B cell (primary cell): ENCODE data around the gene ARHGAP29. TPM values are rescaled to one million over a fixed set of nuclear protein-coding genes. Genes with fewer than 3 reads are reported as not detected.

ENCODE experiments used
- ATAC-seq: fragments of 200-7000 bp; cut with Tn5 transposase; one replicate; pipeline ENCODE4 v1.10.0; 2021; ENCODE audit warnings: low read depth, mild to moderate bottlenecking, moderate number of reproducible peaks, moderate library complexity
- CTCF ChIA-PET: fragments of 350-600 bp; sonication (Branson Sonifier 250); formaldehyde crosslinking; loops from one replicate; lab custom pipeline; 2021; ENCODE audit warnings: antibody characterized with exemption, inconsistent platforms; lab: Charles Lee
- POLR2A ChIA-PET: fragments of 350-600 bp; sonication (Branson Sonifier 250); formaldehyde crosslinking; loops from one replicate; lab custom pipeline; 2021; ENCODE audit warnings: antibody characterized with exemption; lab: Charles Lee
- DNase-seq: peaks from one replicate; pipeline ENCODE4 v3.0.0; 2013
- H2AFZ ChIP-seq: 2 replicates; pipeline ENCODE4 v1.6.1; 2012; ENCODE audit warnings: mild to moderate bottlenecking, low read depth, low read length; ENCODE audit not compliant: insufficient read depth, poor library complexity, severe bottlenecking
- H3K27ac ChIP-seq, 2 donors: 1 replicate in 1 of 2; 2 replicates in 1 of 2; pipeline ENCODE4 v1.5.1; 2012 to 2013; ENCODE audit warnings: low read length in 2 of 2, mild to moderate bottlenecking in 2 of 2, moderate library complexity in 1 of 2
- H3K27me3 ChIP-seq, 4 experiments: fragments of 200-600 bp in 1 of 4; sonication (generic) in 1 of 4; replicated peaks in 1 of 4; 1 replicate in 2 of 4; 2 replicates in 2 of 4; pipeline versions ENCODE4 v1.6.1 to v1.7.0; 2013 to 2016; ENCODE audit warnings: low read length in 3 of 4, mild to moderate bottlenecking in 2 of 4, mixed read lengths in 1 of 4, moderate library complexity in 1 of 4; ENCODE audit not compliant: insufficient read depth in 4 of 4, control insufficient read depth in 3 of 4; ENCODE audit errors: control extremely low read depth in 1 of 4
- H3K36me3 ChIP-seq, 2 experiments: replicated peaks in 1 of 2; 1 replicate in 1 of 2; 2 replicates in 1 of 2; pipeline versions ENCODE4 v1.6.1 to v1.7.1; 2013; ENCODE audit warnings: low read length in 1 of 2; ENCODE audit not compliant: insufficient read depth in 2 of 2, control insufficient read depth in 1 of 2; ENCODE audit errors: control extremely low read depth in 1 of 2, extremely low read depth in 1 of 2
- H3K4me1 ChIP-seq, 2 donors: fragments of 200-600 bp in 1 of 2; sonication (generic) in 1 of 2; 1 replicate in 1 of 2; 2 replicates in 1 of 2; pipeline versions ENCODE4 v1.5.1 to v1.6.1; 2013 to 2017; ENCODE audit warnings: low read length in 2 of 2; ENCODE audit not compliant: control insufficient read depth in 2 of 2, insufficient read depth in 2 of 2
- H3K4me2 ChIP-seq: replicated peaks from 2 replicates; pipeline ENCODE3; 2012; ENCODE audit warnings: mild to moderate bottlenecking, low read depth, low read length; ENCODE audit not compliant: poor library complexity, severe bottlenecking
- H3K4me3 ChIP-seq, 5 experiments: fragments of 200-600 bp in 1 of 5; sonication (generic) in 1 of 5; 1 replicate in 3 of 5; 2 replicates in 2 of 5; pipeline versions ENCODE4 v1.5.1 to v1.7.0; 2011 to 2016; ENCODE audit warnings: low read length in 4 of 5, mild to moderate bottlenecking in 4 of 5, low read depth in 2 of 5, control low read depth in 1 of 5, moderate library complexity in 1 of 5; ENCODE audit not compliant: insufficient read depth in 1 of 5; ENCODE audit errors: control extremely low read depth in 1 of 5, extremely low read depth in 1 of 5
- H3K79me2 ChIP-seq: fragments of 200-600 bp; sonication (generic); one replicate; pipeline ENCODE4 v1.6.0; 2016; ENCODE audit warnings: low read length; ENCODE audit not compliant: control insufficient read depth, insufficient read depth
- H3K9ac ChIP-seq: fragments of 200-600 bp; sonication (generic); 2 replicates; pipeline ENCODE4 v1.6.1; 2017; ENCODE audit warnings: mild to moderate bottlenecking, low read length, moderate library complexity
- H3K9me3 ChIP-seq, 3 donors: one replicate each; pipeline versions ENCODE4 v1.6.1 to v1.7.1; 2013; ENCODE audit warnings: low read length in 2 of 3; ENCODE audit not compliant: control insufficient read depth in 2 of 3, insufficient read depth in 1 of 3; ENCODE audit errors: control extremely low read depth in 1 of 3
- H4K20me1 ChIP-seq: 2 replicates; pipeline ENCODE4 v1.6.0; 2012; ENCODE audit warnings: mild to moderate bottlenecking, low read length; ENCODE audit not compliant: insufficient read depth, control insufficient read depth, poor library complexity, severe bottlenecking
- H3K27ac Mint-ChIP-seq: one replicate; pipeline ENCODE4 v1.8.0; 2021; ENCODE audit warnings: mixed read lengths
- H3K27me3 Mint-ChIP-seq: one replicate; pipeline ENCODE4 v1.8.0; 2021; ENCODE audit warnings: mixed read lengths
- H3K4me1 Mint-ChIP-seq: one replicate; pipeline ENCODE4 v1.8.0; 2021; ENCODE audit warnings: mixed read lengths
- H3K4me3 Mint-ChIP-seq: one replicate; pipeline ENCODE4 v1.8.0; 2021; ENCODE audit warnings: mixed read lengths
- H3K9me3 Mint-ChIP-seq: one replicate; pipeline ENCODE4 v1.8.0; 2022; ENCODE audit warnings: mixed read lengths; ENCODE audit not compliant: insufficient read depth
- EZH2 ChIP-seq: IDR thresholded peaks from 2 replicates; pipeline ENCODE4 v1.6.1; 2012; ENCODE audit warnings: borderline replicate concordance, low read depth, mild to moderate bottlenecking, moderate library complexity, low read length; ENCODE audit not compliant: insufficient read depth, poor library complexity, severe bottlenecking
- WGBS: methylation state at CpG from one replicate; pipeline ENCODE4 v1.1.5; 2013; ENCODE audit warnings: missing lambda C conversion rate; ENCODE audit not compliant: insufficient coverage; 5-methylcytosine and 5-hydroxymethylcytosine counted together
- intact Hi-C: fragments of 100-400 bp; cut with micrococcal nuclease; formaldehyde crosslinking; loops from one replicate; pipeline ENCODE4 v1.10.0; 2022
- polyA plus RNA-seq: library from polyadenylated mRNA; depleted of rRNA; stranded (reverse); fragments of >200 nt; gene quantifications from 2 replicates; pipeline ENCODE4 v1.2.3, GENCODE V29; 2012
- total RNA-seq, 2 donors: library from RNA; stranded (reverse); fragments of 120-200 nt in 1 of 2; gene quantifications; 1 replicate in 1 of 2; 2 replicates in 1 of 2; pipeline versions ENCODE4 v1.2.3 to v1.2.4, GENCODE V29; 2013 to 2022
- TF ChIP-seq, protein P1 (sequence below): fragments of 200-600 bp; IDR thresholded peaks from one replicate; pipeline ENCODE4 v1.8.0; 2022; ENCODE audit warnings: antibody characterized with exemption, mild to moderate bottlenecking

Gene ARHGAP29
- total and polyA plus RNA-seq, 2 donors (not counting 1 experiment from before 2014, with no cell fraction given) = not detected

DNA sequence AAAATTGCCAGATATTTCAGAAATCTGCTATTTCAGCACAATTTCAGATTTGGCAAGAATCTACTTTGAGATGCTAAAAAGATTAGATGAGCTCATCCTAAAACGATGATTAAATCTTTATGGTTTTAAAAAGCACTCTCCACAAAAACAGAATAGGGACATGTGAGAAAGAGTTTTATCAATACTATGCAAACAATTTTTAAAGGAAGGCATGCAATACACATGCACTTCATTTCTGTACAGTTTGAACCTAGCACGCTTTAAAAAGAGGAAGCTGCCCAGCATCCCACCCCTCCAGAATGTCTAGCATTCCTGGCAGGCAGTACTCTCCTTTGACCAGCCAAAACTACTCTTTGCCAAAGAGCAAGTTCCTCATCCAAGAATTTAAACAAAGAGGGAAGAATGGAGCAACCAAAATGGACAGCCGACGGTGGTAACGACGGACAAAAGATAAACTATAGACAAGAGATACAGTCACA, 1.3 kb downstream of the ARHGAP29 start:
- Histone ChIP-seq H3K27ac (no peak overlapping the region), H3K4me3 (no peak overlapping the region), H3K4me1 (peaks cover 13 to 24% of the 10 kb centered on the region in 2 donors), H3K27me3 (peaks cover 0 to 46% (median 31%) of the 10 kb centered on the region in 4 experiments), H3K36me3 (no peaks in the 10 kb centered on the region), H3K9ac (no peak overlapping the region), H4K20me1 (no peaks in the 10 kb centered on the region), H3K9me3 (peaks cover 0 to 14% (median 0%) of the 10 kb centered on the region in 3 donors), H3K4me2 (no peak overlapping the region), H3K79me2 (no peaks in the 10 kb centered on the region), H2AFZ (no peak overlapping the region)
- intact Hi-C loops = no loop called here
- H3K27ac Mint-ChIP-seq = no peak overlapping the region
- no peak for ATAC-seq
- peaks cover 2% of the 10 kb centered on the region for H3K9me3 Mint-ChIP-seq
- peak; percentile 5 for DNase-seq
- WGBS = 0% methylated on average over 1 of the region's 6 CpGs
- H3K4me3 Mint-ChIP-seq = peak overlapping the region; percentile 72
- POLR2A ChIA-PET = no interaction called here
- H3K4me1 Mint-ChIP-seq = peaks cover 9% of the 10 kb centered on the region
- TF ChIP-seq, protein P1, sequence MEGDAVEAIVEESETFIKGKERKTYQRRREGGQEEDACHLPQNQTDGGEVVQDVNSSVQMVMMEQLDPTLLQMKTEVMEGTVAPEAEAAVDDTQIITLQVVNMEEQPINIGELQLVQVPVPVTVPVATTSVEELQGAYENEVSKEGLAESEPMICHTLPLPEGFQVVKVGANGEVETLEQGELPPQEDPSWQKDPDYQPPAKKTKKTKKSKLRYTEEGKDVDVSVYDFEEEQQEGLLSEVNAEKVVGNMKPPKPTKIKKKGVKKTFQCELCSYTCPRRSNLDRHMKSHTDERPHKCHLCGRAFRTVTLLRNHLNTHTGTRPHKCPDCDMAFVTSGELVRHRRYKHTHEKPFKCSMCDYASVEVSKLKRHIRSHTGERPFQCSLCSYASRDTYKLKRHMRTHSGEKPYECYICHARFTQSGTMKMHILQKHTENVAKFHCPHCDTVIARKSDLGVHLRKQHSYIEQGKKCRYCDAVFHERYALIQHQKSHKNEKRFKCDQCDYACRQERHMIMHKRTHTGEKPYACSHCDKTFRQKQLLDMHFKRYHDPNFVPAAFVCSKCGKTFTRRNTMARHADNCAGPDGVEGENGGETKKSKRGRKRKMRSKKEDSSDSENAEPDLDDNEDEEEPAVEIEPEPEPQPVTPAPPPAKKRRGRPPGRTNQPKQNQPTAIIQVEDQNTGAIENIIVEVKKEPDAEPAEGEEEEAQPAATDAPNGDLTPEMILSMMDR = no peak
- no peak for TF ChIP-seq EZH2
- CTCF ChIA-PET = no interaction called here
- H3K27me3 Mint-ChIP-seq = peaks cover 64% of the 10 kb centered on the region

DNA sequence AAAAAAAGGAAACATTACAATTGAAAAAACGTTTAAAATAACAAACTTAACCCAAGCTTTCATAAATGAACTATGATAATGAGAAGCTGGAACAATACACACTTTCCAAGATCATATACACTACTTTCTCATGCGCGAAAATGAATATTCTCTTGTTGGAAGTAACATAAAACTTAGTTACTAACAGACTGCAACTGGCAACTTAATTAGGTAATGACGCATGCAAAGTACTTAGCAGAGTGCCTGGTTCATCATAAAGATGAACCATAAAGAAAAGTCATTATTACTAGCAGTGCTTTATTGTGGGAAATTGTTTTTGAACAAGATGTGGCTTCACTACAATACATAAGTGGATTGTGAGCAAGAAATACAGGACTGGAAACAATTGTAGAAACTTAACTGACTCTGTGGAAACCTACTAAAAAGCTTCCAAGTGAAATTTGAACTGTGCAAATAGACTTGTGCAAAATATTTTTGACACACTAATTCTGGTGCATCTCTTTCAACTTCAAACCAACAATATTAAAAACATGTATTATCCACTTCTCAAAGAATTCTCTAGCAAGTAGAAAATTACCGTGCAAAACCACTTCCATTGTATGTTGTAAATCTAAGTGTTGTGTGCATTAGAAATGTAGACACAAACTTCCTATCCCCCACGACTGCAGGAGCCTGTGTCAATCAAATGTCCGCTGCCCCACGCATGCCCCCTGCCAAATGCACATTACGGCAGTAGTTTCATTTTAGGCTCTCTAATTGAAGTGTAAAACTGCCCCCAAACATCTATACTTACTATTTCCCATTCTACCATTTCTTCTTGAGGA, 2.0 kb downstream of the ARHGAP29 start:
- H3K4me2 ChIP-seq = no peak overlapping the region
- whole genome bisulfite sequencing = 8% methylated on average over 3 of the region's 9 CpGs
- peaks cover 59% of the 10 kb centered on the region for H3K27me3 Mint-ChIP-seq
- H3K4me1 Mint-ChIP-seq = peaks cover 9% of the 10 kb centered on the region
- no peak for ATAC-seq
- peaks cover 0 to 40% (median 31%) of the 10 kb centered on the region in 4 experiments for H3K27me3 ChIP-seq
- no peak for DNase-seq
- H3K4me3 ChIP-seq = no peak overlapping the region
- H3K27ac ChIP-seq = no peak overlapping the region
- no peak overlapping the region for H2AFZ ChIP-seq
- H3K27ac Mint-ChIP-seq = no peak overlapping the region
- H3K4me1 ChIP-seq = peaks cover 13 to 24% of the 10 kb centered on the region in 2 donors
- no peak overlapping the region for H3K4me3 Mint-ChIP-seq
- H4K20me1 ChIP-seq = no peaks in the 10 kb centered on the region
- peaks cover 2% of the 10 kb centered on the region for H3K9me3 Mint-ChIP-seq
- H3K9ac ChIP-seq = no peak overlapping the region
- CTCF ChIA-PET = no interaction called here
- intact Hi-C loops = no loop called here
- H3K36me3 ChIP-seq = no peaks in the 10 kb centered on the region
- H3K9me3 ChIP-seq = peaks cover 0 to 14% (median 0%) of the 10 kb centered on the region in 3 donors
- TF ChIP-seq, protein P1 = no peak
- no peak for TF ChIP-seq EZH2
- POLR2A ChIA-PET = no interaction called here
- no peaks in the 10 kb centered on the region for H3K79me2 ChIP-seq
